T-helper 2 cell treated with Interferon-gamma antibody and Interleukin-4, amounts not matched to agents 5 μg/mL and 100 μg/mL, for 36 hours (primary cell): ENCODE data around the gene NR1H2.
"Not testable (repeated sequence)": the region's sequence is repeated elsewhere in the genome, so short reads cannot be mapped to it uniquely, and the experiment has no call there.

ENCODE experiments used
- DNase-seq: peaks from one replicate; pipeline ENCODE4 v3.0.0; 2021; ENCODE audit warnings: low spot score
- H3K27ac Mint-ChIP-seq: one replicate; pipeline ENCODE4 v1.8.0; 2021; ENCODE audit warnings: mild to moderate bottlenecking, mixed read lengths
- H3K27me3 Mint-ChIP-seq: one replicate; pipeline ENCODE4 v1.8.0; 2021; ENCODE audit warnings: low read depth, mixed read lengths
- H3K36me3 Mint-ChIP-seq: one replicate; pipeline ENCODE4 v1.8.0; 2021; ENCODE audit warnings: low read depth, mixed read lengths
- H3K4me1 Mint-ChIP-seq: one replicate; pipeline ENCODE4 v1.8.0; 2021; ENCODE audit warnings: low read depth, mixed read lengths
- H3K4me3 Mint-ChIP-seq: one replicate; pipeline ENCODE4 v1.8.0; 2022; ENCODE audit warnings: mild to moderate bottlenecking, moderate library complexity, mixed read lengths
- H3K9me3 Mint-ChIP-seq: one replicate; pipeline ENCODE4 v1.8.0; 2021; ENCODE audit warnings: mixed read lengths

NR1H2 gene

GRCh38 chr19:50378863-50379236 is 2.6 kb downstream of the NR1H2 start:
- no peak overlapping the region for H3K4me3 Mint-ChIP-seq
- H3K27me3 Mint-ChIP-seq: no peaks in the 10 kb centered on the region
- H3K36me3 Mint-ChIP-seq: peaks cover 40% of the 10 kb centered on the region
- peaks cover 20% of the 10 kb centered on the region for H3K4me1 Mint-ChIP-seq
- no peak for DNase-seq
- H3K9me3 Mint-ChIP-seq: no peaks in the 10 kb centered on the region
- H3K27ac Mint-ChIP-seq: no peak overlapping the region

GRCh38 chr19:50379602-50380001 is 3.3 kb downstream of the NR1H2 start:
- DNase-seq: no peak
- Mint-ChIP-seq H3K27me3 (no peaks in the 10 kb centered on the region), H3K9me3 (no peaks in the 10 kb centered on the region), H3K4me3 (no peak overlapping the region), H3K27ac (no peak overlapping the region), H3K4me1 (peaks cover 19% of the 10 kb centered on the region), H3K36me3 (peaks cover 43% of the 10 kb centered on the region)

- no peak for DNase-seq
- no peak overlapping the region for H3K27ac Mint-ChIP-seq
- peaks cover 25% of the 10 kb centered on the region for H3K4me1 Mint-ChIP-seq
- no peaks in the 10 kb centered on the region for H3K9me3 Mint-ChIP-seq
- H3K27me3 Mint-ChIP-seq: no peaks in the 10 kb centered on the region
- no peak overlapping the region for H3K4me3 Mint-ChIP-seq
- peaks cover 49% of the 10 kb centered on the region for H3K36me3 Mint-ChIP-seq
Observed at GRCh38 chr19:50380137-50380536, 3.9 kb downstream of the NR1H2 start.

GRCh38 chr19:50380751-50381151 is 4.5 kb downstream of the NR1H2 start:
- H3K4me3 Mint-ChIP-seq: no peak overlapping the region
- no peak overlapping the region for H3K27ac Mint-ChIP-seq
- DNase-seq: no peak
- H3K27me3 Mint-ChIP-seq: no peaks in the 10 kb centered on the region
- H3K9me3 Mint-ChIP-seq: no peaks in the 10 kb centered on the region
- peaks cover 27% of the 10 kb centered on the region for H3K4me1 Mint-ChIP-seq
- H3K36me3 Mint-ChIP-seq: peaks cover 50% of the 10 kb centered on the region

GRCh38 chr19:50381881-50382729 is 5.8 kb downstream of the NR1H2 start:
- no peaks in the 10 kb centered on the region for H3K9me3 Mint-ChIP-seq
- no peak overlapping the region for H3K4me3 Mint-ChIP-seq
- H3K27me3 Mint-ChIP-seq: no peaks in the 10 kb centered on the region
- peaks cover 27% of the 10 kb centered on the region for H3K4me1 Mint-ChIP-seq
- DNase-seq: no peak
- H3K27ac Mint-ChIP-seq: no peak overlapping the region
- peaks cover 47% of the 10 kb centered on the region for H3K36me3 Mint-ChIP-seq

GRCh38 chr19:50383001-50383851 is 7.0 kb downstream of the NR1H2 start:
- Mint-ChIP-seq H3K27me3 (no peaks in the 10 kb centered on the region), H3K27ac (peak overlapping the region; percentile 98), H3K4me1 (peaks cover 23% of the 10 kb centered on the region), H3K36me3 (peaks cover 40% of the 10 kb centered on the region), H3K4me3 (peak overlapping the region; percentile 97), H3K9me3 (no peaks in the 10 kb centered on the region)
- DNase-seq: no peak

- H3K27me3 Mint-ChIP-seq: no peaks in the 10 kb centered on the region
- H3K27ac Mint-ChIP-seq: peak within 1 kb of the TSS; percentile 98
- H3K4me3 Mint-ChIP-seq: peak within 1 kb of the TSS; percentile 97
- DNase-seq: peak; percentile 99
- H3K36me3 Mint-ChIP-seq: peaks cover 38% of the 10 kb centered on the region
- H3K9me3 Mint-ChIP-seq: no peaks in the 10 kb centered on the region
- H3K4me1 Mint-ChIP-seq: peaks cover 23% of the 10 kb centered on the region
Observed at GRCh38 chr19:50383852-50384684, 7.8 kb downstream of the NR1H2 start, which contains the start of gene POLD1. TSS of gene POLD1 (plus strand) at chr19:50384347. CDS start at chr19:50398852, 14,505 bp downstream.

- peak overlapping the region; percentile 97 for H3K4me3 Mint-ChIP-seq
- H3K27me3 Mint-ChIP-seq: no peaks in the 10 kb centered on the region
- peaks cover 29% of the 10 kb centered on the region for H3K36me3 Mint-ChIP-seq
- no peaks in the 10 kb centered on the region for H3K9me3 Mint-ChIP-seq
- peaks cover 20% of the 10 kb centered on the region for H3K4me1 Mint-ChIP-seq
- no peak for DNase-seq
- H3K27ac Mint-ChIP-seq: peak overlapping the region; percentile 98
Observed at GRCh38 chr19:50384685-50385535, 8.7 kb downstream of the NR1H2 start.

GRCh38 chr19:50387176-50387867 is 11.1 kb downstream of the NR1H2 start:
- no peak for DNase-seq
- H3K36me3 Mint-ChIP-seq: peaks cover 28% of the 10 kb centered on the region
- H3K27me3 Mint-ChIP-seq: no peaks in the 10 kb centered on the region
- H3K4me1 Mint-ChIP-seq: peaks cover 20% of the 10 kb centered on the region
- no peaks in the 10 kb centered on the region for H3K9me3 Mint-ChIP-seq
- no peak overlapping the region for H3K27ac Mint-ChIP-seq
- H3K4me3 Mint-ChIP-seq: peak overlapping the region; percentile 2

- Mint-ChIP-seq H3K9me3 (no peaks in the 10 kb centered on the region), H3K27ac (no peak overlapping the region), H3K27me3 (no peaks in the 10 kb centered on the region), H3K4me3 (peak overlapping the region; percentile 2), H3K4me1 (peaks cover 20% of the 10 kb centered on the region), H3K36me3 (peaks cover 28% of the 10 kb centered on the region)
- DNase-seq: no peak
Observed at GRCh38 chr19:50387868-50388245, 11.6 kb downstream of the NR1H2 start.

- not testable (repeated sequence) for DNase-seq, H3K27ac Mint-ChIP-seq, H3K9me3 Mint-ChIP-seq, H3K4me1 Mint-ChIP-seq, H3K27me3 Mint-ChIP-seq, H3K4me3 Mint-ChIP-seq
- H3K36me3 Mint-ChIP-seq: peaks cover 32% of the 10 kb centered on the region
Observed at GRCh38 chr19:50390295-50390694, 14.0 kb downstream of the NR1H2 start.

- H3K4me3 Mint-ChIP-seq, DNase-seq, H3K27me3 Mint-ChIP-seq, H3K27ac Mint-ChIP-seq, H3K9me3 Mint-ChIP-seq, H3K4me1 Mint-ChIP-seq: not testable (repeated sequence)
- peaks cover 33% of the 10 kb centered on the region for H3K36me3 Mint-ChIP-seq
Observed at GRCh38 chr19:50390952-50391351, 14.7 kb downstream of the NR1H2 start.
